KG1 (cell line): ENCODE measurements around the gene RNASE8.

Source experiments
- DNase-seq: peaks from one replicate; lab custom pipeline; 2025; lab: John Stamatoyannopoulos, UW

RNASE8 gene

GRCh38 chr14:21092273-21093011 lies 34.8 kb downstream of the RNASE8 start:
- DNase-seq: peak; percentile 38

- DNase-seq: no peak
Observed at GRCh38 chr14:21093018-21093417, 35.4 kb downstream of the RNASE8 start.

- no peak for DNase-seq
Observed at GRCh38 chr14:21093769-21094681, 36.4 kb downstream of the RNASE8 start.

- DNase-seq: no peak
Observed at GRCh38 chr14:21095430-21096205, 38.0 kb downstream of the RNASE8 start.

- DNase-seq: no peak
Observed at GRCh38 chr14:21096438-21096837, 38.8 kb downstream of the RNASE8 start.

GRCh38 chr14:21096978-21097635 lies 39.5 kb downstream of the RNASE8 start:
- no peak for DNase-seq

GRCh38 chr14:21097636-21098075 lies 40.0 kb downstream of the RNASE8 start:
- DNase-seq: no peak

GRCh38 chr14:21098076-21098891 lies 40.7 kb downstream of the RNASE8 start, which contains the start of gene ZNF219:
TSS of gene ZNF219 (minus strand) at chr14:21098655. CDS start at chr14:21093591, 5,064 bp downstream.
- DNase-seq: no peak

- no peak for DNase-seq
Observed at GRCh38 chr14:21098892-21099595, 41.4 kb downstream of the RNASE8 start.

- no peak for DNase-seq
Observed at GRCh38 chr14:21099596-21099985, 42.0 kb downstream of the RNASE8 start.

GRCh38 chr14:21100931-21101330 lies 43.3 kb downstream of the RNASE8 start, which contains the start of gene TMEM253:
TSS of gene TMEM253 (plus strand) at chr14:21101066. CDS start at chr14:21101344, 278 bp downstream.
- no peak for DNase-seq

- DNase-seq: no peak
Observed at GRCh38 chr14:21101802-21102413, 44.3 kb downstream of the RNASE8 start.

GRCh38 chr14:21102521-21103410 lies 45.1 kb downstream of the RNASE8 start:
- no peak for DNase-seq

- DNase-seq: no peak
Observed at GRCh38 chr14:21103411-21103709, 45.7 kb downstream of the RNASE8 start.

GRCh38 chr14:21103710-21104447 lies 46.3 kb downstream of the RNASE8 start:
- DNase-seq: peak; percentile 92

GRCh38 chr14:21104448-21105060 lies 46.9 kb downstream of the RNASE8 start:
- peak; percentile 73 for DNase-seq

- DNase-seq: no peak
Observed at GRCh38 chr14:21105095-21105494, 47.5 kb downstream of the RNASE8 start.

- DNase-seq: no peak
Observed at GRCh38 chr14:21106176-21106497, 48.5 kb downstream of the RNASE8 start.
